ENCODE measurements around the gene FBN2. TPM values are rescaled to one million over a fixed set of nuclear protein-coding genes. Genes with fewer than 3 reads are reported as not detected.

The FBN2 gene
- total RNA-seq, 1 experiment from 2014 or later = 1.6 TPM

GRCh38 chr5:128305341-128305740, 232.7 kb downstream of the FBN2 start:
- DNase-seq (ENCODE audit: low spot score) = no peak
- Histone ChIP-seq H3K9me3 (ENCODE audit: low read depth, low read length, poor library complexity, severe bottlenecking) (no peaks in the 10 kb centered on the region), H3K4me3 (ENCODE audit: low read depth, low read length, poor library complexity, severe bottlenecking) (no peak overlapping the region), H3K27me3 (replicated peaks; ENCODE audit: insufficient read depth, low read depth, low read length, poor library complexity) (no peaks in the 10 kb centered on the region), H3K4me1 (ENCODE audit: insufficient read depth, low read length, poor library complexity, severe bottlenecking) (no peaks in the 10 kb centered on the region), H3K27ac (ENCODE audit: low read depth, low read length, poor library complexity, severe bottlenecking) (no peak overlapping the region), H3K36me3 (ENCODE audit: insufficient read depth, low read length, poor library complexity, severe bottlenecking) (no peaks in the 10 kb centered on the region)
- intact Hi-C loops (cut with micrococcal nuclease; ENCODE audit: unreplicated experiment) = no loop called here
- ChIA-PET POLR2A (ENCODE audit: low non-redundant PET) (no interaction called here), CTCF (no interaction called here)
- TF ChIP-seq CTCF (conservative IDR thresholded peaks at IDR 0.05; ENCODE audit: low read depth, low read length) = no peak
- TF ChIP-seq EZH2 (IDR thresholded peaks at IDR 0.05; ENCODE audit: borderline replicate concordance, low read depth, low read length, poor library complexity, severe bottlenecking) = no peak
- no TSS peak for BruUV-seq (replicated peaks)

- ChIA-PET CTCF (no interaction called here), POLR2A (ENCODE audit: low non-redundant PET) (no interaction called here)
- H3K4me3 ChIP-seq (ENCODE audit: low read depth, low read length, poor library complexity, severe bottlenecking) = no peak overlapping the region
- no peak for DNase-seq (ENCODE audit: low spot score)
- H3K27me3 ChIP-seq (replicated peaks; ENCODE audit: insufficient read depth, low read depth, low read length, poor library complexity) = no peaks in the 10 kb centered on the region
- intact Hi-C loops (cut with micrococcal nuclease; ENCODE audit: unreplicated experiment) = no loop called here
- H3K4me1 ChIP-seq (ENCODE audit: insufficient read depth, low read length, poor library complexity, severe bottlenecking) = no peaks in the 10 kb centered on the region
- BruUV-seq (replicated peaks) = no TSS peak
- no peak overlapping the region for H3K27ac ChIP-seq (ENCODE audit: low read depth, low read length, poor library complexity, severe bottlenecking)
- H3K9me3 ChIP-seq (ENCODE audit: low read depth, low read length, poor library complexity, severe bottlenecking) = no peaks in the 10 kb centered on the region
- TF ChIP-seq CTCF (conservative IDR thresholded peaks at IDR 0.05; ENCODE audit: low read depth, low read length) (no peak), EZH2 (IDR thresholded peaks at IDR 0.05; ENCODE audit: borderline replicate concordance, low read depth, low read length, poor library complexity, severe bottlenecking) (no peak)
- no peaks in the 10 kb centered on the region for H3K36me3 ChIP-seq (ENCODE audit: insufficient read depth, low read length, poor library complexity, severe bottlenecking)
These were observed 233.3 kb downstream of the FBN2 start for GRCh38 chr5:128304791-128305190.

- ChIA-PET CTCF (no interaction called here), POLR2A (ENCODE audit: low non-redundant PET) (no interaction called here)
- DNase-seq (ENCODE audit: low spot score) = peak; percentile 23
- Histone ChIP-seq H3K4me3 (ENCODE audit: low read depth, low read length, poor library complexity, severe bottlenecking) (no peak overlapping the region), H3K36me3 (ENCODE audit: insufficient read depth, low read length, poor library complexity, severe bottlenecking) (no peaks in the 10 kb centered on the region), H3K9me3 (ENCODE audit: low read depth, low read length, poor library complexity, severe bottlenecking) (no peaks in the 10 kb centered on the region), H3K27me3 (replicated peaks; ENCODE audit: insufficient read depth, low read depth, low read length, poor library complexity) (no peaks in the 10 kb centered on the region), H3K27ac (ENCODE audit: low read depth, low read length, poor library complexity, severe bottlenecking) (no peak overlapping the region), H3K4me1 (ENCODE audit: insufficient read depth, low read length, poor library complexity, severe bottlenecking) (no peaks in the 10 kb centered on the region)
- no peak for TF ChIP-seq EZH2 (IDR thresholded peaks at IDR 0.05; ENCODE audit: borderline replicate concordance, low read depth, low read length, poor library complexity, severe bottlenecking)
- TF ChIP-seq CTCF (conservative IDR thresholded peaks at IDR 0.05; ENCODE audit: low read depth, low read length) = no peak
- intact Hi-C loops (cut with micrococcal nuclease; ENCODE audit: unreplicated experiment) = no loop called here
- BruUV-seq (replicated peaks) = no TSS peak
These were observed 234.0 kb downstream of the FBN2 start for GRCh38 chr5:128304088-128304487.

Measured in A673 (cell line).